CD4-positive, alpha-beta memory T cell (primary cell): ENCODE results near the gene PTPRM. TPM values are rescaled to one million over a fixed set of nuclear protein-coding genes. Genes with fewer than 3 reads are reported as not detected.

ENCODE experiments used
- CTCF ChIA-PET: fragments of 350-600 bp; sonication (Branson Sonifier 250); formaldehyde crosslinking; loops from one replicate; lab custom pipeline; 2021; ENCODE audit warnings: inconsistent platforms; ENCODE audit not compliant: partially characterized antibody; lab: Charles Lee
- POLR2A ChIA-PET: fragments of 350-600 bp; sonication (Branson Sonifier 250); formaldehyde crosslinking; loops from one replicate; lab custom pipeline; 2021; ENCODE audit not compliant: partially characterized antibody; lab: Charles Lee
- DNase-seq, 5 donors: peaks; one replicate each; pipeline versions ENCODE4 v3.0.0 to v3.0.0-alpha.2; 2020 to 2022; ENCODE audit warnings: mixed read lengths in 1 of 5
- H3K27ac ChIP-seq: one replicate; pipeline ENCODE4 v1.7.0; 2013; ENCODE audit warnings: low read depth, low read length
- H3K27me3 ChIP-seq: 2 replicates; pipeline ENCODE4 v1.7.0; 2013; ENCODE audit warnings: mild to moderate bottlenecking, low read length, moderate library complexity; ENCODE audit not compliant: insufficient read depth
- H3K36me3 ChIP-seq: 2 replicates; pipeline ENCODE4 v1.7.0; 2013; ENCODE audit warnings: mild to moderate bottlenecking, low read length, moderate library complexity; ENCODE audit not compliant: insufficient read depth
- H3K4me1 ChIP-seq: 2 replicates; pipeline ENCODE4 v1.7.0; 2013; ENCODE audit warnings: mild to moderate bottlenecking, low read length, moderate library complexity; ENCODE audit not compliant: insufficient read depth
- H3K4me3 ChIP-seq, 2 donors: one replicate each; pipeline ENCODE4 v1.7.0; 2013; ENCODE audit warnings: low read length in 2 of 2, mild to moderate bottlenecking in 1 of 2
- H3K9me3 ChIP-seq, 2 donors: one replicate each; pipeline ENCODE4 v1.7.0; 2013; ENCODE audit warnings: low read length in 2 of 2, control low read depth in 1 of 2; ENCODE audit not compliant: control insufficient read depth in 1 of 2
- H3K27ac Mint-ChIP-seq, 7 donors: one replicate each; pipeline ENCODE4 v1.8.0; 2020 to 2021; ENCODE audit warnings: mixed read lengths in 7 of 7, mild to moderate bottlenecking in 6 of 7, inconsistent platforms in 3 of 7, moderate library complexity in 3 of 7
- H3K27me3 Mint-ChIP-seq, 2 donors: one replicate each; pipeline ENCODE4 v1.8.0; 2020 to 2021; ENCODE audit warnings: mixed read lengths in 2 of 2
- H3K36me3 Mint-ChIP-seq, 2 donors: one replicate each; pipeline ENCODE4 v1.8.0; 2020 to 2021; ENCODE audit warnings: mixed read lengths in 2 of 2, inconsistent platforms in 1 of 2, mild to moderate bottlenecking in 1 of 2
- H3K4me1 Mint-ChIP-seq, 4 donors: one replicate each; pipeline ENCODE4 v1.8.0; 2020 to 2021; ENCODE audit warnings: mixed read lengths in 4 of 4, mild to moderate bottlenecking in 1 of 4
- H3K4me3 Mint-ChIP-seq, 8 donors: one replicate each; pipeline ENCODE4 v1.8.0; 2020 to 2021; ENCODE audit warnings: mixed read lengths in 8 of 8, mild to moderate bottlenecking in 7 of 8, moderate library complexity in 6 of 8, inconsistent platforms in 3 of 8
- H3K9me3 Mint-ChIP-seq, 8 donors: one replicate each; pipeline ENCODE4 v1.8.0; 2020 to 2021; ENCODE audit warnings: mixed read lengths in 8 of 8, mild to moderate bottlenecking in 5 of 8, inconsistent platforms in 3 of 8, moderate library complexity in 1 of 8
- intact Hi-C: fragments of 100-400 bp; cut with micrococcal nuclease; formaldehyde crosslinking; loops from one replicate; pipeline ENCODE4 v1.15.1; 2023
- polyA plus RNA-seq, 2 donors: library from polyadenylated mRNA; unstranded; fragments of 300-500 nt; fragmentation: Illumina TruSeq; gene quantifications; one replicate each; pipeline ENCODE4 v1.2.3, GENCODE V29; 2021
- total RNA-seq, 2 experiments: library from RNA; stranded (reverse); gene quantifications; one replicate each; pipeline ENCODE4 v1.2.3, GENCODE V29; 2021

PTPRM gene
- total and polyA plus RNA-seq, 4 experiments from 2014 or later, result 6.7 to 20.1 (median 12.9) TPM

- no peak overlapping the region for H3K4me3 Mint-ChIP-seq
- H3K9me3 Mint-ChIP-seq, result no peaks in the 10 kb centered on the region
- intact Hi-C loops, result no loop called here
- Histone ChIP-seq H3K4me1 (no peaks in the 10 kb centered on the region), H3K9me3 (no peaks in the 10 kb centered on the region), H3K4me3 (no peak overlapping the region), H3K27me3 (no peaks in the 10 kb centered on the region), H3K36me3 (no peaks in the 10 kb centered on the region), H3K27ac (no peak overlapping the region)
- CTCF ChIA-PET, result no interaction called here
- no peaks in the 10 kb centered on the region for H3K4me1 Mint-ChIP-seq
- H3K36me3 Mint-ChIP-seq, result no peaks in the 10 kb centered on the region
- no peak overlapping the region for H3K27ac Mint-ChIP-seq
- POLR2A ChIA-PET, result no interaction called here
- DNase-seq, result no peak
- peaks cover 0 to 2% of the 10 kb centered on the region in 2 donors for H3K27me3 Mint-ChIP-seq
Measured at GRCh38 chr18:7770908-7771307, 203.8 kb downstream of the PTPRM start.

- Histone ChIP-seq H3K36me3 (no peaks in the 10 kb centered on the region), H3K4me1 (no peaks in the 10 kb centered on the region), H3K9me3 (no peaks in the 10 kb centered on the region), H3K27ac (no peak overlapping the region), H3K27me3 (no peaks in the 10 kb centered on the region), H3K4me3 (no peak overlapping the region)
- Mint-ChIP-seq H3K36me3 (no peaks in the 10 kb centered on the region), H3K9me3 (peaks cover 0 to 2% (median 0%) of the 10 kb centered on the region in 8 donors), H3K27me3 (no peaks in the 10 kb centered on the region), H3K4me3 (no peak overlapping the region), H3K27ac (no peak overlapping the region), H3K4me1 (no peaks in the 10 kb centered on the region)
- CTCF ChIA-PET, result no interaction called here
- intact Hi-C loops, result no loop called here
- DNase-seq, result no peak
- POLR2A ChIA-PET, result no interaction called here
Measured at GRCh38 chr18:7772510-7772888, 205.4 kb downstream of the PTPRM start.

GRCh38 chr18:7772951-7773350 lies 205.8 kb downstream of the PTPRM start:
- Histone ChIP-seq H3K27ac (no peak overlapping the region), H3K4me1 (no peaks in the 10 kb centered on the region), H3K36me3 (no peaks in the 10 kb centered on the region), H3K27me3 (no peaks in the 10 kb centered on the region), H3K4me3 (no peak overlapping the region), H3K9me3 (no peaks in the 10 kb centered on the region)
- H3K9me3 Mint-ChIP-seq, result peaks cover 0 to 2% (median 0%) of the 10 kb centered on the region in 8 donors
- ChIA-PET CTCF (no interaction called here), POLR2A (no interaction called here)
- H3K36me3 Mint-ChIP-seq, result no peaks in the 10 kb centered on the region
- DNase-seq, result no peak
- no peaks in the 10 kb centered on the region for H3K27me3 Mint-ChIP-seq
- no peaks in the 10 kb centered on the region for H3K4me1 Mint-ChIP-seq
- no peak overlapping the region for H3K27ac Mint-ChIP-seq
- intact Hi-C loops, result no loop called here
- H3K4me3 Mint-ChIP-seq, result no peak overlapping the region

GRCh38 chr18:7775128-7775527 lies 208.0 kb downstream of the PTPRM start:
- Mint-ChIP-seq H3K27me3 (no peaks in the 10 kb centered on the region), H3K4me3 (no peak overlapping the region), H3K4me1 (no peaks in the 10 kb centered on the region), H3K9me3 (peaks cover 0 to 2% (median 0%) of the 10 kb centered on the region in 8 donors), H3K36me3 (no peaks in the 10 kb centered on the region), H3K27ac (no peak overlapping the region)
- POLR2A ChIA-PET, result no interaction called here
- H3K27me3 ChIP-seq, result no peaks in the 10 kb centered on the region
- intact Hi-C loops, result no loop called here
- no peak for DNase-seq
- no peak overlapping the region for H3K27ac ChIP-seq
- CTCF ChIA-PET, result no interaction called here
- no peak overlapping the region for H3K4me3 ChIP-seq
- H3K4me1 ChIP-seq, result no peaks in the 10 kb centered on the region
- no peaks in the 10 kb centered on the region for H3K9me3 ChIP-seq
- H3K36me3 ChIP-seq, result no peaks in the 10 kb centered on the region

- H3K36me3 ChIP-seq, result no peaks in the 10 kb centered on the region
- no peak for DNase-seq
- Mint-ChIP-seq H3K4me3 (no peak overlapping the region), H3K27ac (no peak overlapping the region), H3K27me3 (no peaks in the 10 kb centered on the region), H3K36me3 (no peaks in the 10 kb centered on the region), H3K4me1 (no peaks in the 10 kb centered on the region), H3K9me3 (peaks cover 0 to 2% (median 0%) of the 10 kb centered on the region in 8 donors)
- intact Hi-C loops, result no loop called here
- no peak overlapping the region for H3K4me3 ChIP-seq
- H3K27ac ChIP-seq, result no peak overlapping the region
- no peaks in the 10 kb centered on the region for H3K4me1 ChIP-seq
- no peaks in the 10 kb centered on the region for H3K27me3 ChIP-seq
- H3K9me3 ChIP-seq, result no peaks in the 10 kb centered on the region
- ChIA-PET POLR2A (no interaction called here), CTCF (no interaction called here)
Measured at GRCh38 chr18:7775843-7776242, 208.7 kb downstream of the PTPRM start.

GRCh38 chr18:7778181-7778580 lies 211.1 kb downstream of the PTPRM start:
- H3K4me3 Mint-ChIP-seq, result no peak overlapping the region
- no peaks in the 10 kb centered on the region for H3K4me1 Mint-ChIP-seq
- Histone ChIP-seq H3K27ac (no peak overlapping the region), H3K4me3 (no peak overlapping the region), H3K36me3 (no peaks in the 10 kb centered on the region), H3K27me3 (no peaks in the 10 kb centered on the region), H3K9me3 (no peaks in the 10 kb centered on the region), H3K4me1 (no peaks in the 10 kb centered on the region)
- H3K9me3 Mint-ChIP-seq, result peaks cover 0 to 2% (median 0%) of the 10 kb centered on the region in 8 donors
- DNase-seq, result no peak
- H3K27ac Mint-ChIP-seq, result peak overlapping the region in 1 of 7 donors; percentile 6
- intact Hi-C loops, result no loop called here
- ChIA-PET CTCF (no interaction called here), POLR2A (no interaction called here)
- H3K36me3 Mint-ChIP-seq, result no peaks in the 10 kb centered on the region
- H3K27me3 Mint-ChIP-seq, result no peaks in the 10 kb centered on the region

GRCh38 chr18:7779211-7779610 lies 212.1 kb downstream of the PTPRM start:
- POLR2A ChIA-PET, result no interaction called here
- H3K9me3 Mint-ChIP-seq, result peaks cover 0 to 2% (median 0%) of the 10 kb centered on the region in 8 donors
- intact Hi-C loops, result no loop called here
- Histone ChIP-seq H3K36me3 (no peaks in the 10 kb centered on the region), H3K4me3 (no peak overlapping the region), H3K27me3 (no peaks in the 10 kb centered on the region), H3K9me3 (no peaks in the 10 kb centered on the region), H3K27ac (no peak overlapping the region), H3K4me1 (no peaks in the 10 kb centered on the region)
- H3K4me3 Mint-ChIP-seq, result no peak overlapping the region
- CTCF ChIA-PET, result no interaction called here
- H3K4me1 Mint-ChIP-seq, result no peaks in the 10 kb centered on the region
- DNase-seq, result no peak
- H3K36me3 Mint-ChIP-seq, result no peaks in the 10 kb centered on the region
- H3K27ac Mint-ChIP-seq, result no peak overlapping the region
- no peaks in the 10 kb centered on the region for H3K27me3 Mint-ChIP-seq

- H3K9me3 ChIP-seq, result no peaks in the 10 kb centered on the region
- H3K4me3 ChIP-seq, result no peak overlapping the region
- Mint-ChIP-seq H3K4me3 (no peak overlapping the region), H3K27me3 (no peaks in the 10 kb centered on the region), H3K9me3 (peaks cover 0 to 2% (median 0%) of the 10 kb centered on the region in 8 donors), H3K4me1 (no peaks in the 10 kb centered on the region), H3K27ac (no peak overlapping the region), H3K36me3 (no peaks in the 10 kb centered on the region)
- DNase-seq, result no peak
- no peaks in the 10 kb centered on the region for H3K36me3 ChIP-seq
- POLR2A ChIA-PET, result no interaction called here
- CTCF ChIA-PET, result no interaction called here
- H3K27ac ChIP-seq, result no peak overlapping the region
- no peaks in the 10 kb centered on the region for H3K4me1 ChIP-seq
- no peaks in the 10 kb centered on the region for H3K27me3 ChIP-seq
- intact Hi-C loops, result no loop called here
Measured at GRCh38 chr18:7784171-7784570, 217.1 kb downstream of the PTPRM start.
